GM13976 (cell line): ENCODE data around the gene MSANTD1.
"Not testable (repeated sequence)": the region's sequence is repeated elsewhere in the genome, so short reads cannot be mapped to it uniquely, and the experiment has no call there.

Experiments
- DNase-seq: peaks from one replicate; pipeline ENCODE4 v3.0.0; 2012; ENCODE audit warnings: low spot score
- CTCF ChIP-seq: IDR thresholded peaks from 2 replicates; pipeline ENCODE4 v1.5.1; 2012; ENCODE audit warnings: borderline replicate concordance, mild to moderate bottlenecking; ENCODE audit not compliant: insufficient read depth; ENCODE audit errors: extremely low read depth, missing control alignments, control extremely low read depth
- in situ Hi-C: fragments of 300-500 bp; cut with MboI; formaldehyde crosslinking; loops from one replicate; pipeline ENCODE4 v1.12.0; 2022; ENCODE audit warnings: low sequenced_read_pairs, mixed read lengths, inconsistent platforms; ENCODE audit not compliant: unreplicated experiment

MSANTD1 gene

GRCh38 chr4:3296651-3297050 is 47.7 kb downstream of the MSANTD1 start:
- in situ Hi-C loops = no loop called here
- no peak for TF ChIP-seq CTCF
- no peak for DNase-seq

DNA sequence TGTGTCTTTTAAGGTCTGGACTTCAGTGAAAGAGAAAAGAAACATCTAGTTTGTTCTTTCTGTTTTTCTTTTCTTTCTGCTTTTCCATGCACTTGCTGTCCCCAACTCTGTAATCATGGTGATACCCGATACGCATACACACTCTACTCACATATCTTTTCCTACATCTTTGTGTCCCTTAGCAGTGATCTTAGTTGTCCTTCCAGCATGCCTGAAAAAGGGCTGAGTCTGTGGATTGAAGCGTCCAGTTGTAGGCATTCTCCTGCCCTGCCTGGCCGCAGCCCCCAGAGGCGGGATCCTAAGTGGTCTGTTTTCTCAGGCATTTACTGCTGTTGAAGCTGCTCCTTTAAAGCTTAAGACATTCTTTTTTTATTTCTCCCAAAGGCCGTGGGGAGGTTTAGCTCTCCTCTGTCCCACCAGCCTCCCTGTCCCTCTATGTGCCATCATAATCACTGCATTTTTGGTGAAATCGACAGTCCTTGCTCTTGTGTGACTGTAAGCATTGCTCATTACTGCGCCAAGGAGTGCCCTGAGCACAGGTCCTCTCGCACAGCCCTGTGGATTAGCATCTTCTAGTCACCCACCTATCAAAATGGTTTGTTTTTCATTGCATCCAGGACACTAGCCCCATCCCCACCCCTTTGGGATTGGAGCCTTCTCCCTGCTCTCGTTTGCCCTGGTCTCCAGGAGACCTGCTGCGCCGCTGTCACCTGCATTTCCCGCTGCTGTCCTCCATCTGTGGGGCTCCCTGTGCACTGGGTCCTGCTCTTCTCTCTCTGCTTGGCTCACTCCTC is 48.3 kb downstream of the MSANTD1 start:
- TF ChIP-seq CTCF = no peak
- no peak for DNase-seq
- in situ Hi-C loops = no loop called here

GRCh38 chr4:3299122-3299975 is 50.4 kb downstream of the MSANTD1 start:
- no peak for TF ChIP-seq CTCF
- in situ Hi-C loops = no loop called here
- no peak for DNase-seq

GRCh38 chr4:3299976-3300671 is 51.2 kb downstream of the MSANTD1 start:
- TF ChIP-seq CTCF = no peak
- no peak for DNase-seq
- in situ Hi-C loops = no loop called here

GRCh38 chr4:3300882-3301281 is 51.9 kb downstream of the MSANTD1 start:
- in situ Hi-C loops = not testable (repeated sequence)

DNA sequence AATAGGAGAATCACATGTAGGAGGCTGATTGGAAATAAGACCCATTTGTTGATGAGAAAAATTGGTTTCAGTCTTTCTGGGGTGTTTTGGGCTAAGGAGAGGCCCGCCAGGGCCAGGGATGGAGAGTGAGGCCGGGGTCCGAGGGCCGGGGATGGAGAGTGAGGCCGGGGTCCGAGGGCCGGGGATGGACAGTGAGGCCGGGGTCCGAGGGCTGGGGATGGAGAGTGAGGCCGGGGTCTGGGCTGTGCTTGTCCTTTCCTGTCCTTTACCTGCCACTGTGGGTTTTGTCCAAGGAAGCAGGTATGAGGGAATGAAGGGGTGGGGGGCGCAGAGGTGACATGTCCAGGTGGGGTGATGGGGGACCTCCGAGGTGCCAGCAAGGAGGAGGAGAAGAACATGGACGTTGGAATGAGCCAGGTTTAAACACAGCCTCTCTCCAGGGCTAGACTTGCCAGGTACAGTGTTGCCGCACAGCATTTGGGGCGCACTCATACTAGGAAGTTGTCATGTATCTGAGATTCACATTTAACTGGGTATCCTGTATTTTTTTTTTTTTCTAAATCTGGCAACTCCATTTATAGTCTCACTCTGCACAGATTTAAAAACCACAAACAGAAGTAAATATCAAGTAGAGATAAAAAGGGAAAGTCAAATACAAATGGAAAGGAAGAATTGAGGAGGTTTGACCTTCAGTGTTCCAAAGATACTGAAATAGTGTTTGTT is 52.7 kb downstream of the MSANTD1 start:
- no peak for DNase-seq
- in situ Hi-C loops = no loop called here
- no peak for TF ChIP-seq CTCF

More at GRCh38 chr4:3300882-3301281, 51.9 kb downstream of the MSANTD1 start:
- DNase-seq = not testable (repeated sequence)
